Chondrocyte (in vitro differentiated cells): Measurements from ENCODE around the gene SLC5A11. TPM values are rescaled to one million over a fixed set of nuclear protein-coding genes. Genes with fewer than 3 reads are reported as not detected.

Experiments used
- DNase-seq: peaks from one replicate; pipeline ENCODE4 v3.0.0; 2021; ENCODE audit warnings: mixed read lengths, low spot score
- H3K27ac Mint-ChIP-seq: one replicate; pipeline ENCODE4 v1.8.0; 2021; ENCODE audit warnings: mild to moderate bottlenecking, moderate library complexity, mixed read lengths; ENCODE audit not compliant: unreplicated experiment
- H3K27me3 Mint-ChIP-seq: 2 replicates; pipeline ENCODE4 v1.8.0; 2021; ENCODE audit warnings: low read depth, mixed read lengths
- H3K36me3 Mint-ChIP-seq: 2 replicates; pipeline ENCODE4 v1.8.0; 2021; ENCODE audit warnings: low read depth, mixed read lengths
- H3K4me1 Mint-ChIP-seq: 2 replicates; pipeline ENCODE4 v1.8.0; 2021; ENCODE audit warnings: low read depth, mild to moderate bottlenecking, mixed read lengths
- H3K4me3 Mint-ChIP-seq: one replicate; pipeline ENCODE4 v1.8.0; 2021; ENCODE audit warnings: mild to moderate bottlenecking, moderate library complexity, mixed read lengths; ENCODE audit not compliant: unreplicated experiment
- H3K9me3 Mint-ChIP-seq: 2 replicates; pipeline ENCODE4 v1.8.0; 2021; ENCODE audit warnings: low read depth, mixed read lengths
- CTCF ChIP-seq: fragments of 200-600 bp; sonication (generic); IDR thresholded peaks from 2 replicates; pipeline ENCODE4 v1.5.0; 2021; ENCODE audit warnings: antibody characterized with exemption, mild to moderate bottlenecking, moderate library complexity
- total RNA-seq: library from RNA; stranded (reverse); gene quantifications from 3 replicates; pipeline ENCODE4 v1.2.1, GENCODE V29; 2021

The SLC5A11 gene
- total RNA-seq, 1 donor from 2014 or later: not detected

- Mint-ChIP-seq H3K36me3 (peaks cover 40% of the 10 kb centered on the region), H3K9me3 (no peaks in the 10 kb centered on the region), H3K4me1 (no peaks in the 10 kb centered on the region), H3K27ac (no peak overlapping the region), H3K4me3 (no peak overlapping the region), H3K27me3 (no peaks in the 10 kb centered on the region)
- no peak for TF ChIP-seq CTCF
- no peak for DNase-seq
These were observed 90.4 kb downstream of the SLC5A11 start for GRCh38 chr16:24936151-24936550.

GRCh38 chr16:24939224-24939623 lies 93.5 kb downstream of the SLC5A11 start:
- peaks cover 42% of the 10 kb centered on the region for H3K36me3 Mint-ChIP-seq
- H3K9me3 Mint-ChIP-seq: no peaks in the 10 kb centered on the region
- TF ChIP-seq CTCF: no peak
- H3K4me3 Mint-ChIP-seq: no peak overlapping the region
- no peak for DNase-seq
- no peaks in the 10 kb centered on the region for H3K27me3 Mint-ChIP-seq
- H3K27ac Mint-ChIP-seq: no peak overlapping the region
- H3K4me1 Mint-ChIP-seq: no peaks in the 10 kb centered on the region

GRCh38 chr16:24939738-24940137 lies 94.0 kb downstream of the SLC5A11 start:
- Mint-ChIP-seq H3K4me1 (no peaks in the 10 kb centered on the region), H3K27ac (no peak overlapping the region), H3K27me3 (no peaks in the 10 kb centered on the region), H3K9me3 (no peaks in the 10 kb centered on the region), H3K4me3 (no peak overlapping the region), H3K36me3 (peaks cover 40% of the 10 kb centered on the region)
- no peak for DNase-seq
- TF ChIP-seq CTCF: no peak

- Mint-ChIP-seq H3K27ac (no peak overlapping the region), H3K4me3 (no peak overlapping the region), H3K36me3 (peaks cover 42% of the 10 kb centered on the region), H3K4me1 (no peaks in the 10 kb centered on the region), H3K27me3 (no peaks in the 10 kb centered on the region), H3K9me3 (no peaks in the 10 kb centered on the region)
- no peak for TF ChIP-seq CTCF
- no peak for DNase-seq
These were observed 97.7 kb downstream of the SLC5A11 start for GRCh38 chr16:24943471-24943870.

GRCh38 chr16:24944206-24944605 lies 98.4 kb downstream of the SLC5A11 start:
- no peak overlapping the region for H3K27ac Mint-ChIP-seq
- no peaks in the 10 kb centered on the region for H3K27me3 Mint-ChIP-seq

More at GRCh38 chr16:24944206-24944605, 98.4 kb downstream of the SLC5A11 start:
- Mint-ChIP-seq H3K9me3 (no peaks in the 10 kb centered on the region), H3K4me3 (no peak overlapping the region), H3K4me1 (no peaks in the 10 kb centered on the region), H3K36me3 (peaks cover 41% of the 10 kb centered on the region)
- TF ChIP-seq CTCF: no peak
- no peak for DNase-seq
